SH-SY5Y (cell line): ENCODE data around the gene SCYGR1.

Experiments
- GATA2 ChIP-seq: IDR thresholded peaks from 2 replicates; pipeline ENCODE4 v1.6.1; 2011; ENCODE audit warnings: mild to moderate bottlenecking, low read depth, low read length
- GATA3 ChIP-seq: IDR thresholded peaks from 2 replicates; pipeline ENCODE4 v1.6.1; 2011; ENCODE audit warnings: low read depth, mild to moderate bottlenecking, low read length, moderate library complexity

GRCh38 chr2:227373389-227373788, 14.4 kb downstream of the SCYGR1 start:
- TF ChIP-seq GATA2, result no peak
- TF ChIP-seq GATA3, result no peak
